M059J (cell line): ENCODE results near the gene PODXL2. TPM values are rescaled to one million over a fixed set of nuclear protein-coding genes. Genes with fewer than 3 reads are reported as not detected.

ENCODE experiments used
- DNase-seq: peaks from one replicate; pipeline ENCODE4 v3.0.0-alpha.2; 2012; ENCODE audit warnings: low read depth
- total RNA-seq: library from RNA; depleted of rRNA; stranded (reverse); fragments of >200 nt; shearing (Covaris generic); gene quantifications from 2 replicates; pipeline ENCODE4 v1.2.3, GENCODE V29; 2014

The PODXL2 gene
- total RNA-seq, 1 experiment from 2014 or later: 19.9 TPM

GRCh38 chr3:127629467-127630403, 750 bp downstream of the PODXL2 start:
- no peak for DNase-seq

- no peak for DNase-seq
These were observed 2.1 kb downstream of the PODXL2 start for GRCh38 chr3:127630811-127631714.

- DNase-seq: no peak
These were observed 3.2 kb downstream of the PODXL2 start for GRCh38 chr3:127632035-127632820.

GRCh38 chr3:127634653-127635052, 5.7 kb downstream of the PODXL2 start:
- peak; percentile 32 for DNase-seq

GRCh38 chr3:127637546-127637945, 8.6 kb downstream of the PODXL2 start:
- DNase-seq: peak; percentile 65

GRCh38 chr3:127637971-127638370, 9.0 kb downstream of the PODXL2 start:
- DNase-seq: peak; percentile 45

GRCh38 chr3:127639173-127640041, 10.4 kb downstream of the PODXL2 start:
- peak; percentile 98 for DNase-seq

GRCh38 chr3:127640042-127640355, 11.0 kb downstream of the PODXL2 start:
- DNase-seq: no peak

- DNase-seq: no peak
These were observed 15.8 kb downstream of the PODXL2 start for GRCh38 chr3:127644641-127645370.

GRCh38 chr3:127645371-127646015, 16.5 kb downstream of the PODXL2 start:
- DNase-seq: no peak

- DNase-seq: no peak
These were observed 17.6 kb downstream of the PODXL2 start for GRCh38 chr3:127646501-127647046.

- no peak for DNase-seq
These were observed 18.3 kb downstream of the PODXL2 start for GRCh38 chr3:127647166-127647844.

- DNase-seq: no peak
These were observed 18.8 kb downstream of the PODXL2 start for GRCh38 chr3:127647845-127648204.

GRCh38 chr3:127650236-127650635, 21.3 kb downstream of the PODXL2 start:
- no peak for DNase-seq

GRCh38 chr3:127651516-127652172, 22.7 kb downstream of the PODXL2 start:
- DNase-seq: no peak

GRCh38 chr3:127652246-127652995, 23.4 kb downstream of the PODXL2 start:
- DNase-seq: peak; percentile 62

GRCh38 chr3:127654374-127654773, 25.4 kb downstream of the PODXL2 start:
- no peak for DNase-seq
